Measurements from ENCODE around the gene TDRD7.

The TDRD7 gene

GRCh38 chr9:97529363-97530076 is 117.6 kb downstream of the TDRD7 start:
- no peak for DNase-seq

GRCh38 chr9:97531888-97532376 is 120.0 kb downstream of the TDRD7 start:
- DNase-seq = no peak

- DNase-seq = no peak
Observed at GRCh38 chr9:97534185-97534584, 122.3 kb downstream of the TDRD7 start.

GRCh38 chr9:97534961-97535594 is 123.2 kb downstream of the TDRD7 start:
- no peak for DNase-seq

- DNase-seq = no peak
Observed at GRCh38 chr9:97535771-97536170, 123.9 kb downstream of the TDRD7 start.

GRCh38 chr9:97536480-97536879 is 124.6 kb downstream of the TDRD7 start:
- DNase-seq = no peak

- DNase-seq = no peak
Observed at GRCh38 chr9:97543561-97543960, 131.7 kb downstream of the TDRD7 start.

GRCh38 chr9:97545486-97545885 is 133.6 kb downstream of the TDRD7 start:
- DNase-seq = no peak
